GM10847 (cell line): Measurements from ENCODE around the gene RASL11B.

ENCODE experiments used
- POLR2A ChIP-seq: IDR thresholded peaks from 2 replicates; pipeline ENCODE4 v1.6.1; 2011; ENCODE audit not compliant: insufficient read length; ENCODE audit errors: extremely low read depth

The RASL11B gene

DNA sequence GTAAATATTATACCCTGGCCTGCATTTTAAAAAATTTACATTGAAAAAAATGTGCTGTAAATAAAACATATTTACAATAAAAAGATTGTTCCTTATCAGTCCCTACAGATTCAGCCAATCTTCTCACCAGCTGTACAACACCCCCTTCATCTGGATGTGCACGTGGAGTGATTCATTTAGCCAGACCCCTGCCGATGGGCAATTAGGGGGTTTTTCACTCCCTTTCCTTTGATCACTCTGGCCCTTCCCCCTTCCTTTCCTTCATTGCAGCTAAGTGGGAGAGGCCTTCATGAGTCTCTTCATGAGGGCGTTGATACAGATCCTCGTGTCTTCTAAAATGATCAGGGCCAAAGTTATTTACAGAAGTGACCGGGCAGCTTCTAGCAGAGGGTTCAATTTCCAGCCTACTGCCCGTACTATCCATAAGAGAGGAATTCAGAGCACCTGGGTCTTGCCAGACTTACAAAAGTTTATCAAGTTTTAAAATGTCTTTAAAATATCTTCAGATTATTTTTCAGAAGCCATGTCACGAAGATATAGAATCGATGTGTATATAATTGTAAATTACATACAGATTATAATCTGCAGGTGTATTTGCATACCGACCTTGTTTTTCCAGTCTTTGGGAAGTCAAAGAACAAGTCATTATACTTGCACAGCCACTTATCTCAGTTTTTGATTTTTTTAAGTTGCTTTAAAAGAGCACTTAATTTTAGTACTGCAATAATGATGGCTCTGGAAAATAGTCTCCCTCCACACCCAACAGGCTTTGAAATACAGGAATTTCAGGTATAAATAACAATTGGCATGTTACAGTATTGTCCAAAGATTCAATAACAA is 21.4 kb upstream of the RASL11B start:
- no peak for TF ChIP-seq POLR2A

DNA sequence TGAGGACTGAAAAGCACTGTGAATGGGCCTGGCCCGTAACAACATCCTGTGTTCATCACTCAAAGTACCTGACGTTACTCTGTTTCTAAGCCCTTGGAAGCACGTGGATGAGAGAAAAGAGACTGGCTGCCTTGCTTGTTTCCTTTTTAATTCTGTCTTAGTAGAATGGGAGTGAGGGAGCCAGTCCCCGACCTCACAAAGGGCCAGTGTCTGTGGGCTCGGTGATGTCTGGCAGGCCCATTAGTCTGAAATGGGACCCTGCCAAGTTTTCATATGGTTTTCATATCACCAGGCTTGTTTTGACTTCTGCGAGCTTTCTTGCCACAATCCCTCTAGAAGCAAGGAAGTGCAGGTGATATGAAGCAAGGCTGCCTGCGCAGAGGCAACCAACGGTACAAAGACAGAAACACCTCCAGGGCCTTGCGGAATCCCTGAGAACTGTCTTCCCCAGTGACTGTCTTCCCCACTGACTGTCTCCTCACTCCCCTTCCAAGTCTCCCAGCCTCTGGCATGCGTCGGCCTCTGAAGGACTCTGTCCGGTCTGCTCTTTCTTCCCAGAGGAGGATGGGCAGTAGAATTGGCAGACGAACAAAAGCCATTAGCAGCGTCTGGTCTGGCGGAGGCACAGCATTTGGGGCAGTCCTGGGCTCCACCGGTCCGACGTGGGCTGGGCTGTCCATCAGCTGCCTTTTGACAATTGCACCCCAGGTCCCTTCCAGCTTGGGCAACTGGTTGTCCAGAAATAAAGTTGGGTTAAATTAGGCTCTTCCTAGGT is 20.2 kb upstream of the RASL11B start:
- no peak for TF ChIP-seq POLR2A

DNA sequence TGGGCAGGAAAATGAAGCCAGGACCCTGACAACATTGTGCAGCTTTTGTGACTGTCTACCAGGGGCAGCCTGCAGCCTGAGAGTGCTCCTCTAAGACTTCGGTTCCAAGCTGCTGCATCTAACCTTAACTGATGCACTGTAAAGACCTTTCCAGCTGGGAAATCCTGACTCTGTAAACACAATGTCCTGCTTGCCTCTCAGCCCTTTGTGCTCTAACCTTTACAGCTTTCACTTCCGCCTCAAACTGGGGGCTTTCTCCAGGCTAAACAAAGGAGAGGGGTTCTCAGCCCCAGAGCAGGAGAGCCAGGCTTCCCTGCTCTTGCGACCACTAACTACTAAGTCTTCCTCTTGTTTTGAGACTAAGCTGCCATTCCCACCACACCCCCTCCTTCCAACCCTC is 19.3 kb upstream of the RASL11B start:
- TF ChIP-seq POLR2A = no peak

DNA sequence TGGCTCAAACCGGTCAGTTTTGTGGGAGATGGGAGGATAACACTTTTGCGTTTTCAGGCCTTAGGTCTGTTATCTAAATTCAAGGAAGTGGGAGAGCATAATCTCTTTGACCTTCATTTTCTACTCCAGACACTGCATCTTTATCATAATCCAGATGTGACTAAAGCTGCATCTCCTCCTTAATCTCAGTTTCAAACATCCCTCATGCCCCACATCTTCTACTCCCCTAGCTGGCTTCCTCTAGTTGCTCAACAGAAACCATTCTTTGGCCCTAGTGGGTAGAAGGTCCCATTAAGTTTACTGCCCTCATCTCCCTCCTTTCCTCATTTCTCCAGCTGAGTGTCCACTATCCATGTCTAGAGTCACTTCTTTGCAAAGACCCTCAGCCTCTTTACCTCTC is 18.8 kb upstream of the RASL11B start:
- no peak for TF ChIP-seq POLR2A

DNA sequence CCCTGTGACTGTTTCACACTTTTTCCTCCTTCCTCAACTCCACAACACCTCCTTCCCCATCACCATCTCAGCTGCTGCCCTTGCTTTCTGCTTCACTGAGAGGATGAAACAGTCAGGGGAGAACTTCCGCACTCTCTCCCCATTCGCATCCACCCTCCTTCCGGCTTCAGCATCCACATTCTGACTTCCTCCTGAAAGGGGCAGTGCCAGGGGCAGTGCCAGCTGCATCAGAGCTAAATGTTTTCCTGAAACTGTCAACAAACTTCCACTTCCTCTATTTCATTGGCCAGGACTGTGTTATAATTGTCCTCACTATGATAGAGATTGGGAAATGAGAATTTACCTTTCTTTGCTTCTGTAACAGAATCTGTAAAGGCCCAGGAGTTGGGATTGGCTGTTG is 18.2 kb upstream of the RASL11B start:
- no peak for TF ChIP-seq POLR2A

DNA sequence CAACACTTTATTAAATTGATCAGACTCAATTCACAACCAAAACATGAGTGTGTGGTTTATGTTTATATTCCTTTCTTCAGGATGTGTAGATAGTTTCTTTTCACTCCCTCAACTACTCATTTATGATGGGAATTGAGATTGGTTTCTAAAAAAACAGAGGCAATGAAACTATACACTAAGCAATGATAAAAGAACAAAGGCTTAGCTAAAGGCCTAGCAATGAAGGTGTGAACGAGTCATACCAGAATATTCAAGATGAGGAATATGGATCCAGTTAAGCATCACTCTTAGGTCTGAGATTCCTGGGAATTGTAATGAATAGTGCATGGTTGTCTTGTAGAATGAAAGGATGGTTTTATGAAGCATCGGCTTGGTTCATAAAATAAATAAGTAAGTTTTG is 17.5 kb upstream of the RASL11B start:
- TF ChIP-seq POLR2A = no peak

DNA sequence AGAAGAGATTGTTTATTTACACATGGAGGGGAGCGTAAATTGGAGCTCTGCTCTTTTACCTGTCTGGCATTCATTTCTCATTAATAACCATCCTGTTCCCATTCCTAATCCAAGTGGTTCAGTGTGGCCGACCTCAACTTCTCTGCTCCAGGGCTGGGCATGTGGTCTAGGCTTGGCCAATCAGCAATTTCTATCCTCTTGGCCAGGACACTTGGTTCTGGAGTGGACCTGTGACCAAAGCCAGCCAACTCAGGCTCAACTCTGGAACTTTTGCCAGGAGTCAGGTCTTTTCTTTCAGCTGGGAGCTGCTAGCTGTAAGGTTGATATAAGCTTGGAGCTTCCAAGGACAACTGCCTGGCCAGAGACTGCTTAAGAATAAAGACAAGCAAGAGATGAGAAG is 15.6 kb upstream of the RASL11B start:
- TF ChIP-seq POLR2A = no peak

DNA sequence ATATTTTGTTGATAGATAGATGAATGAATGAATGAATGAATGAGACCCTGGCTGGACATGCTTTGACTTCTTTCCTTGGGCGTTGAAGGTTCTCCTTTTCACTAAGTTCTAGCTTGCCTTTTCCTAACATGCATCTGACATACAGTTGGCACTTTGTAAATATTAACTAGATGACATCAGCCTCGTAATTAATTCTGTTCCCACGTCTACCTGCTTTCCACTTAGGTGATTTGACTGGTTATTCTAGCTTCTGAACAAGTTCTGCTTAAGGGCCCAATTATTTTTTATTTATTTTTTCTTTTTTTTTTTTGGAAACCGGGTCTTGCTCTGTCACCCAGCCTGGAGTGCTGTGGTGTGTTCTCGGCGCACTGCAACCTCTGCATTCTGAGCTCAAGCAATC is 13.9 kb upstream of the RASL11B start:
- no peak for TF ChIP-seq POLR2A

DNA sequence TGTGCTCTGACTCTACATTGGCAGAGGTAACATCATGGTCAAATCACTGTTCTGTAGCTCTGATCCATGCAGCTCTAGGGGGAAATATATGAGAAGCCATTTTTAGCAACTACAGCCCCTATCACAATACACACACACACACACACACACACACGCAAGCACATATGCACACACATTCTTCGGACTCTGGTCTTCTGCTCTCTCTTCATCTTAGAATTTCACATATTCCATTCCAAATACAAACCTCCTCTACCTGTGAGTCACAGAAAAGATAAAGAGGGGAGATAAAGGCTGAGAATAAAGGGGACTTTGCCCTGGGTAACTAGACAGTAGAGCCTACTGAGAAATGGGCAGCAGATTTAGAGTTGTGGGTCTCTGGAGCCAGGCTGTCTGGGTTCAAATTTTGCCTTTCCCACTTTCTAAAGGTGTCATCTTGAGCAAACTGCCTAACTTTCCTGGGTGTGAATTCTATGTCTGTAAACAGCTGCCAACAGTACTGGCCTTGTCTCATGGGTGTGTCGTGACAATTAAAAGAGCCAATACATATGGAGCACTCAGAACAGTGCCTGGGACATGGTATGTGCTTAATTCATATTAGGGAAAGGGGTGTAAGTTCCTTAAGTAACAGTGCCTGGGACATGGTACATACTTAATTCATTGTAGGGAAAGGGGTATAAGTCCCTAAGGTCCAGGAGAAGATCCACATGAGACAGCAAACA is 11.6 kb upstream of the RASL11B start:
- no peak for TF ChIP-seq POLR2A

DNA sequence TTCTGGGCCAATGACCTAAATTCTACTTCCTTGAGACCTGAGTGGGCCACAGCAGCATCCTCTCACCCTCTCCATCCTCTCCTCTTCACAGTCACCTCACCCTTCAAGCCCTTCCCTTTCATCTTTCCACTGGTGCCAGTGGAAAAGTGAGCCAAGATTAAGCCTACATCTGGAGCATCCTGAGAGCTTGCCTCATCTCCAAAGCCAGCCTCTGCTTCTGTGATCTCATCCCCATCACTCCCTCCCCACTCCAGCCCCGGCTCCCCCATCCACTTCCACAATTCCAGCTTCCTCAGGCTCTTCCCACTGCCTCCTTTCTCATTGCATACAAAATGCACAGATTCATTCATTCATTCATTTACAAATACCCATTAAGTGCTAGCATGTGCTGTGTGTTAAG is 10.1 kb upstream of the RASL11B start:
- no peak for TF ChIP-seq POLR2A

DNA sequence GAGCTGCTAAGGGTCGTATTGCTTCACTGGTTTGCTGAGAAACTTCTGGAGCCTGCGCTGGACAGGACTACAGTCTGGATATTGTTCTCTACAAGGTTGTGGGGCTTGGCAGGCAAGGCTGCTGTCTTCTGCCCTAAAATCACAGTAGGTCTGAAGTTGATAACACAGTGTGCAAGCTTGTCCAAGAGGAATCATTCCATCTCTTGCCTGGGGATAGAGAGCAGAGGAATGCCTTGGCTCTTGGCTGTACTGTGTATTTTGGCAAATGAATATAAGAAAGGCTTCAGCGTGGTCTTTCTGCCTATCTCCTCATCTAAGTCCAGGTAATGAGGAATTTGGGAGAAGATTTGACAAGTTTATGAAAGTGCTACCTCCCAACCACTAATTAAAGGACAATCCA is 9.4 kb upstream of the RASL11B start:
- no peak for TF ChIP-seq POLR2A

DNA sequence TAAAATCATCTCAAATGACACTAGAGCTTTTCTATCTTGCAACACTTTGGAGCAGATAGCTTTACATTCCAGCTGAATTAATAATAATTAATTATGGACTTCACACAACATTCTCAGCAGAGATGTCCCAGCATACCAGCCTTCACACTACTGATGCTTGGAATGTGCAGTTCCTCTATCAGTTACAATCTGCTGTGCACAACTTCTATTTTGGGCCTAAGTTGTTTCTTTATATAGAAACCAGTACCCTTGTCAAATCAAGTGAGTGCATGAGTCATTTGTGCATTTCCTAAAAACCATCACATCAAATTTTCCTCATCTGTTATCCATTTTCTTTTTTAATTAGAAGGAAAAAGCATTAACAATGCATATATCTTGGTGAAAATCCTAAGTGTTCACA is 8.8 kb upstream of the RASL11B start:
- TF ChIP-seq POLR2A = no peak

DNA sequence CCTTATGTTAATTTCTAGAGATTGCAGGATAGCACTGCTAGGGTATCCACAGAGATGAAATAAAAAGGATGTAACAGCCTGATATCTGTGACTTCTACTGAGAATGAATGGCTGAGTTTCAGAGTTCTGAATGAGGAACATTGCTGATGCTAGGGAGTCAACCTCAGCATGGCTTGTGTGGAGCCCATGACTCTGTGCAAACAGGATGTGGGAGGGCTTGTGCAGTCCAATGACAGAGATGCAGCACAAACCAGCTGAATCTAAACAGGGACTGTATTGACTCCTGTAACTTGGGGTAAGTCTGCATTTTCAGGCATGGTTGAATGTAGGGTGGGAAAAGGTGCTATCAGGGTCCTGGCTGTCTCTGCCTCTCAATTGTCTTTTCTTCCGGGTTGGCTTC is 5.3 kb upstream of the RASL11B start:
- no peak for TF ChIP-seq POLR2A

DNA sequence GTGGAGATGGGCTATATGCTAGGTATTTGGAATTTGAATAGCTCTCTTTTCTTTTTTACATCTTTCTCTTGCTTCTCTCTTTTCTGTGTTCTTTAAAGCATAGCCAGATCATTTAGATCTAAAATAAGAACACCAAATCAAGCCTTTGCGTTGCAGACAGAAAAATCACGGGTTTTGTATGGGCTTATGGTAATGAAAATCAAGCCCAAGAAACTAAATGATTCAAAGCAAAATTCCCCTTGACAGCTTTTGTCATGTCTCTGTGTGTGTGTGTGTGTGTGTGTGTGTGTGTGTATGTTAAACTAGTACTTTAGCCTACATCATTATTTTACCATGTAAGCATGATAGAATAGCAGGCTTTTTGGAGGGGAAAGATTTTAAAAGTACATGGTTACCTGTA is 1.8 kb upstream of the RASL11B start:
- TF ChIP-seq POLR2A = no peak

DNA sequence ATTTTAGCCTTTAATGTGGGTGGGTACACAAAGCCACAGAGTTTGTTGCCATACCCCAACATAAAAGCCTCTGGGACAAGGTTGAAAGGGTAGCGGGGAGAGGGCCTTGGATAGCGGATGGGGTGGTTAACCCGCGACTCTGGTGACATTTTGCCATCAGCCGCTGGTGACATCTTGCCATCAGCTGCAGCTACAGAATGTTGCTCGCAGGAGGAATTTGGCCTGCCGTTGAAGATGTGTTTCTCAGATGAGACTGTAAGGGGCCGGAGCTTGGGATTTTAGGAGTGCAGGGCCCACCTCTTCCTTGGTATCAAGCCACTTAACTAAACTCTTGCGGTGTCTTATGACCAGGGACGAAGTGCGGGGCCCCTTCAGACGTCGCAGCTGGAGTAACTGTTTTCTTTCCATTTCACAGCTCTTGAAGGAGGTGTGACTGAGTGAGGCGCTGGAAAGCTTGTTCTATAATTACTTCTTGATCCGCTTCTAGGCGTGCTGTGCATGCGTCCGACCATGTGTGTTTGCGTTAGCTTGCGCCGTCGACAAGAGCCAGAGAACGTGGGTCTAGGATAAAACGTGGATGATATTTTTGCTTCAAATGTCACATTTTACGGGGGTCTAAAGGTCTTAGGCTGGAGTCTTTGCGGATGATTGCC is 820 bp upstream of the RASL11B start:
- TF ChIP-seq POLR2A = no peak
